HG03460 (cell line): ENCODE data around the gene CEACAM1.
"Not testable (repeated sequence)": the region's sequence is repeated elsewhere in the genome, so short reads cannot be mapped to it uniquely, and the experiment has no call there.

Experiments
- ATAC-seq: cut with Tn5 transposase; IDR thresholded peaks from one replicate; pipeline ENCODE4 v1.9.1; 2021; ENCODE audit not compliant: unreplicated experiment

The CEACAM1 gene

DNA sequence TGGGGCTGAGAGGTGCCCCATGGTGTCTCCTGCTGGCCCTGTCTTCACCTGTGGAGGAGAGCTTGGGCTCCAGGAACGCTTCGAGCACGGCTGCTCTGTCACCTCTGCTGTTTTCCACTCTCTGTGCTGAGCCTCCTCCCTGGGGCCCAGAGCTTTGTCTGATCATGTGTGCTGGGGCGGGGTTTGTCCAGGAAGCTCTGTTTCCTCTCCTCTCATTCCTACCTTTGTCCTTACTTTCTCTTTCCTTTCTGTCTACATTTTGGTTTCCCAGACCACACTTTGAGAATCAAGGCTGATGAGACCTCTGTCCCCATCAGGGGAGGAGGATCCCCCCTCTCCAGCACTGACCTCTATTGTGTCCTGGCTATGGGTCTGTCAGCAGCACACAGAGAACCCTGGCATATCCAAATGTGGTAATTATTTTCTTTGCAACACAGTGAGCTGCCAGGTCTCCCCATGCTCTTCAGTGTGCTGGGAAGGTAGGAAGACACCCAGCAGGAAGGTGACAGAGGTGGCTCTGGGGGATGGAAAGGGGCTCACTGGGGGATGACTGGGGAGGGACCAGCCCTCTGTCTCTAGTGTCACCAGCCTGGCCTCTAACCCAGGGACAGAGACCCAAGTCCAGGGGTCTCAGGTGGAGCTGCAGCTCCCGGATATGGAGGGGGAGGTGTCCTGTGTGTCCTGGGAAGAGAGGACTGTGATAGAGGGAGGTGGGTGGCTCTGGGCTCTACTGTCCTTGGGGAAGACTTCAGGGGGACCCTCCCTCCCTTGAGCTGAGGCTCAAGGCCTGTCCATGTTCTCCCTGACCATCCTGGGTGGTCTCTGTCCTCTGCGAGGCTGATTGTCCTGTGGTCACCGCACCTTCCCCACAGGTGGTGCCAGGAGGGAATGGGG is at the start of gene CEACAM1:
CEACAM1 (minus strand) TSS at position 128 of the 894 bp plus-strand sequence; CDS start at position 21, 107 bp downstream.
- no peak for ATAC-seq

DNA sequence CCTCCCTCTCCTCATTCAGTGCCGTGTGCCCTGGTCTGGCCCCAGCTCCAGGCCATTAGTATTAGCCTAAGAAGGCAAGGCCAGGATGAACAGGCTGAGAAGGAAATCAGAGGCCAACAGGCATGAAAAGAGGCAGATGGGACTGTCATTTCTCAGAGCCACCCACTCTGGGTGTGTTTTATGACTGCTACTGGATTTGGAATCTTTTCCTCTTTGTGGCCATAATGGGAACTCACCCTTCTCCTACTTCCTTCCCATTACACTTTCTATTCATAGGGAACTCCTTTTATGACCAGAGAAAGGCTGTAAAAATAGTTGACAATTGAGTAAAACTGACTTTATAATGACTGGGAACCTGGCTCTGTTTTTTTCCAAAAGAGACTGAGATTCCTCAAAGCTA is 48.7 kb upstream of the CEACAM1 start:
- ATAC-seq: no peak

DNA sequence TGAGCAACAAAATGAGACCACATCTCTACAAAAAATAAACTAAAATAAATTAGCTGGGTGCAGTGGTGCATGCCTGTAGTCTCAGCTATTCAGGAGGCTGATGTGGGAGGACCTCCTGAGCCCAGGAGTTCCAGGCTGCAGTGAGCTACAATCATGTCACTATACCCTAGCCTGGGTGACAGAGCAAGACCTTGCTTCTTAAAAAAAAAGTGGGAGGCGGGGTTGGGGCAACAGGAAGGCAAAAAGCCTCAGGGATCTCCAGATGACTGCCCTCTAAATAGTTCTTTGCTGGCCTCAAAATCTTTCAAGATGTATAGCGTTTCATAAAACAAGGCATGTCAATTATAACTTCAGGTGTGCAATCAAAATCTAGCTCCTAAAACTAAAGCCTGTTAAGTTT is 48.0 kb upstream of the CEACAM1 start:
- ATAC-seq: no peak

- ATAC-seq: no peak
These were observed 45.4 kb upstream of the CEACAM1 start for GRCh38 chr19:42573642-42574041.

DNA sequence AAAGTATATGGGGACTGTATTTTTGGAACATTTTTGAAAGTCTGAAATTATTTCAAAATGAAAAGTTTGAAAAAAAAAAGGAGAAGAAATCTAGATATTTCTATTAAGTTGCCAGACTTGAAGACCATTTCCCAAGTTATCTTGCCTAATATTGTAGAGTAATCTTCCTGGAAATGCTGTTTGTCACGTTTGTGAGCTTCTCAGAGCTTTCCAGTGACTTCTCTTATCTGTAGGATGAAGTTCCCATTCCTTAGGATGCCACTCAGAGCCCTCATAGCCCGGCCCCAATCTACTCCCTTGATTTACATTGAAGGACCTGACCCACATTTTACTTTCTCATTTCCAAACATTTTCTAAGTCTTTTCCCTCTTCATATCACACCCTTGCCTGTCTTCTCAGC is 42.8 kb upstream of the CEACAM1 start:
- no peak for ATAC-seq

DNA sequence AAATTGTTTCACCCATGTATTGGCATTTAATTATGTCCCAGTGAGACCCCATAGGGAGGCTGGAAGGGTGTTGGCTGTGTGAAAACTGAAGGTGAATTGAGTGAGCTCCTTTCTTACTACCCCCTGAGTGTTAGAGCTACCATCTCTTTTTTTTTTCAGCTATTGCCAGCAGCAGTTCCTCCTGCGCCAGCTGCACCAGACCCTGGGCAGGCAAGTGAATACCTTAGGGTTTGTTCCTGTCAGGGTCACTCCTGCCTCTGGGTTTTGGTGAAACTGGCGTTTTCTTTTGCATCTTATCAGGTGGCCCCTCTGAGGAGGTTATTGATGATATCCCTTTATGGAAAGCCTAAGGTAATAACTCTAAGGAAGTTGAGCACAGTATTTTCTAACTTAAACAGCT is 40.9 kb upstream of the CEACAM1 start:
- no peak for ATAC-seq

- no peak for ATAC-seq
These were observed 39.7 kb upstream of the CEACAM1 start for GRCh38 chr19:42568006-42568405.

DNA sequence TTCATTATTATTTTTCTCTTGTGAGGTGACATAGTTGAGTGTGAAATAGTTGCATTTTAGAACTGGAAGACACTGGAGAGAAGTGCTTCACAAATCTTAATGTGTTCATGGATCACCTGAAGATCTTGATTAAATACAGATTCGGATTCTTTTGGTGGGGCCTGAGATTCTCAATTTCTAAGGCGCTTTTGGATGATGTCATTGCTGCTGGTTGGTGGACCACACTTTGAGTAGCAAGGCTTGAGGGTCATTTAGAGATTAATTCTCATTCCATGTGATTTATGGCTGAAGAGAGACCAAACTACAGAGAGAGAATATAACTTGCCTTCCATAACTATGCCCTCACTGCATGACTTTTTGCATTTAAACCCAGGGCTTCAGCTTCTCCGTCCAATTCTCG is 39.3 kb upstream of the CEACAM1 start:
- ATAC-seq: no peak

GRCh38 chr19:42563352-42564210 is 35.3 kb upstream of the CEACAM1 start:
- no peak for ATAC-seq

GRCh38 chr19:42561512-42561911 is 33.2 kb upstream of the CEACAM1 start:
- ATAC-seq: no peak

DNA sequence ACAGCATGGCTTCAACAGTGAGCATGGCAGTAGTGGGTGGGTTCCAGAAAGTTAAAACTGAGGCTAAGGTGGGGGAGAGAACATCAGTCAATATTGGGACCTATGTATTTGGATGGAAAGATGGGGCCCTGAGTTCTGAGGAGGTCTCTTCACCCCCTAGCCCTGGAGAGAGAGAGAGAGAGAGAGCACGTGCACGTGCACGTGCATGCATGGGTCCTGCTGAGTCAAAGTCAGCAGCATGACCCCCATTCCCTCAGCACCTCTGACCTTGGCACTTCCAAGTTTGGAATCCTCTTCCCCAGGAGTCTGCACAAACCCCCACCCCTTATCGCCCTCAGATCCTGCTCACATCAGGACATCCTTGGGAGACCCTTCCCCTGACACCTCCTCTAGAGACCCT is 32.5 kb upstream of the CEACAM1 start:
- ATAC-seq: no peak

- ATAC-seq: no peak
These were observed 30.3 kb upstream of the CEACAM1 start for GRCh38 chr19:42558450-42559150.

DNA sequence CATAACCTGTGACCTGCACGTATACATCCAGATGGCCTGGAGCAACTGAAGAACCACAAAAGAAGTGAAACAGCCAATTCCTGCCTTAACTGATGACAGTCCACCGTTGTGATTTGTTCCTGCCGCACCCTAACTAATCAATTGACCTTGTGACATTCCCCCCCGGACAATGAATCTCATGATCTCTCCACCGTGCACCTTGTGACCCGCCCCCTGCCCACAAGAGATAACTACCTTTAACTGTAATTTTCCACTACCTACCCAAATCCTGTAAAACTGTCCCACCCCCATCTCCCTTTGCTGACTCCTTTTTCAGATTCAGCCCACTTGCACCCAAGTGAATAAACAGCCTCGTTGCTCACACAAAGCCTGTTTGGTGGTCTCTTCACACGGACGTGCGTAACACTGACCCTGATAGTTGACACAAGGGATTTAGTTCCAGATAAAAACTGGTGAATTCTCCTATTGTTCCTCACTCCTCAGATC is 29.1 kb upstream of the CEACAM1 start:
- ATAC-seq: not testable (repeated sequence)

DNA sequence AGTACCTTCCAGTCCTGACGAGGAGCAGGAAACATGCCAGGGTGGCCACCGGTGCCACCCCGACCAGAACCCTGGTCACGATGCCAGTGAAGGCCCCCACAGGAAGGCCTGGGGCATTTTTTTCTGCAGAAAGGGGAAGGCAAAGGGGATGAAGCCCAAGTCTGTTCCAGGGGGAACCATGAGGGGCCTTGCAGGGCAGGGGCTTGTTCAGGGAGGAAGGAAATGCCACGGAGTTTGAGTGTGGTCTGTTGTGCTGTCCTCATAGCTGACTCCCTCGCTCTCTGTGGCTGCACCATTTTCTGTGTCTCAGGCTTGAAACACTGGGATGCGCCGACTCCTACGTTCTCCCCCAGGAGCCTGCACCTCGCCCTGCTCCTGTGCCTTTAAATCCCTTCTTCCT is 27.5 kb upstream of the CEACAM1 start:
- no peak for ATAC-seq

GRCh38 chr19:42555317-42555716 is 27.0 kb upstream of the CEACAM1 start:
- no peak for ATAC-seq

DNA sequence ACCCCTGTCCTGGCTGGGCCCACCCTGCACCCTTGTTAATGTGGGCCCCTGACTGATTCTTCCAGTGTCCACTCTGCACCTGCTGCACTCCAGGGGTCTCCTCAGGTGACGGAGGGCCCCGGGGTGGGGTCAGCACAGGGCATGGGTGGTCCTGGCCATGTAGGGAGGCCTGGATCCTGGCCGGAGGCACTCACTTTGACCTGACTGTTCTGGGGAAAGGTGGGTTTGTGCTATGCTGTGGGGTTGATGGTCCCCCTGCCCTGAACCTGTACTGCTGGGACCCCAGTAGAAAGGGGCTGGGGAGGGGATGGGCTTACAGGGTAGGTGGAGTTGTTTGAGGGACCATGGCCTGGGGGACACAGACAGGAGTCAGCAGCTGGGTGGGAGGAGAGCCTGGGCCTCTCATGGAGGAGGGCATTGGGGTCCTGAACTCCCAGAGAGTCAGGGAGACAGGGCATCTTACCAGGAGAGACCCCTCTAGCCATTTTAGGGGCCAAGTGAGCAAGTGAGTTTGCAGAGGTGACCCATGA is 25.8 kb upstream of the CEACAM1 start:
- ATAC-seq: no peak

DNA sequence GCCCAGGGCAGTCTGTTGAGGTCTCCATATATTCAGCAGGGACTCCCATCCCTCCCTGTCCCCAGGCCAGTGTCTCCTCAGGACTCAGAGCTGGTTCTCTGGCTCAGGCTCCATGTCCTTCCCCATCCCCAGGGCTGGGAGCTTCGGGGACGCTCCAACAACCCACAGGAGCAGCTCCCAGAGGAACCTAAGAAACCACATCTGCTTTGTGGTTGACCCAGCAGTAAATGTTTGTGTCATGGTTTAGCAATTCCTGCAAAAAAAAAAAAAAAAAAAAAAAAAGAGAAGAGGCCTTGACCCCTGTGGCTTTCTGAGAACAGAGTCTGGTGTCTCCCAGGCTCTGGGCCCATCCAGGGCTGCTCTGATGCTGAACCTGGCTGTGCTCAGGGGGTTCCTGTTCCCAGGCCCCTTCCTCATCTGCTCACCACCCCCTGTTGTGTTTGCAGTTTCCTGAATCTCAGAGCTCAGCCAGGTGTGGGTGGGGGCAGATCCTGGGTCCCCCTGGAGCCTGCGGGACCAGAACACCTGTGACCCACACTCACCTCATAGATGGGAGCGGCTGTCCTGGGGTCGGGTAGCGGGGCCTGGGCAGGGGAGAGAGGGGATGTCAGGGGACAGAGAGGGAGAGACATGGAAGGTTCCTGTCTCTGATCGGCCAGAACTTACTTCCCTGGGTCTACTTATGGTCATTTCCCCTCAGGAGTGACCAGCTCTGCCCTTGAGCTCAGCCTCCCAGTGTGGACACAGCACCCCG is 25.2 kb upstream of the CEACAM1 start:
- no peak for ATAC-seq

DNA sequence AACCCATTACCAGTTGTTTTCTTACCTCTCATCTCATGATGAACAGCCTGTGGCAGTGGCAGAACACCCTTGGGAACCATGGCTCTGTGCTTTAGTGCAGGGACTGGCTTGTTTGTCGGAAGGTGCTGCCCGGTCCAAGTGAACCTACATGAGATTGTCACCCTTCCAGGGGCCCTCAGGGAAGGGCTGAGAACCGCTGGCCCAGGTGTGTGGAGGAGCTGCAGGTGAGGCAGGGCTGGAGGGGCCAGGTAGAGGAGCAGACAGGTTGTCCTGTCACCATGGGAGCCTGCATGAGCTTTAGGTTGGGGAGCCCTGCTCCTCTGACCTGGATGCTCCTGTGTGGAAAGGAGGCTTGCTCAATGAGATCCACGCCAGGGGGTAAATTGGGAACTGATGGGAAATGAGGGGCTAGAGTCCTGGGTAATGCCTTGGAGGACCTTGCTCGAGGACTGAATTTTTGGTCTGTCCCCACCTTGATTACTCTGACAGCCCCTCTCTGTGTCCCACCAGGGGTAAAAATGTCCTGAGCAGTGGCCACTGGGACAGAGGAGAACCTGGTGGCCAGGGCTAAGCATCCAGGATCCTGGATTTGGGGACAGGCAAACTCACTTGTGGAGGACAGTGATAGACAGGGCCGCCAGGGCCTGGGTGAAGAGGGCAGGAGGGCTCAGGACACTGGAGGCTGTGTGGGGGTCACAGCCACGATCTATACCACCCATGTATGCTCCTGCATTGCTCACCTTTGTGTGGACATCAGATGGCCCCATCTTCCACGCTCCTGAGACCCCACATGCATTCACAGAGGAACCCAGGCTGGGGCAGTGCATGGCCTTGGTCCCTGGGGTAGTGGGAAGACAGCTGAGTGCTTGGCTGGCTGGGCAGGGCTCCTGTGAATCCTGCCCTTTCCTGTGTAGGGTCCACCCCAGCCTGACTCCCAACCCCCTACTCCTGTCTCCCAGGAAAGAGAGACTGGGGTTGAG is 24.1 kb upstream of the CEACAM1 start:
- ATAC-seq: no peak

DNA sequence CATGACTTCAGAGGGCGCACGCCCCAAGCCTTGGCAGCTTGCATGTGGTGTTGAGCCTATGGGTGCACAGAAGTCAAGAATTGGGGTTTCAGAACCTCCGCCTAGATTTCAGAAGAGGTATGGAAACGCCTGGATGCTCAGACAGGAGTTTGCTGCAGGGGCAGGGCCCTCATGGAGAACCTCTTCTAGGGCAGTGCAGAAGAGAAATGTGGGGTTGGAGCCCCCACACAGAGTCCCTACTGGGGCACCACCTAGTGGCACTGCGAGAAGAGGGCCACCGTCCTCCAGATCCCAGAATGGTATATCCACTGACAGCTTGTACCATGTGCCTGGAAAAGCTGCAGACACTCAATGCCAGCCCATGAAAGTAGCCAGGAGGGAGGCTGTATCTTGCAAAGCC is 22.2 kb upstream of the CEACAM1 start:
- ATAC-seq: not testable (repeated sequence)
